HL-60 (cell line): ENCODE results near the gene CKAP2L.

Source experiments
- POLR2AphosphoS5 ChIP-seq: IDR thresholded peaks from 2 replicates; pipeline ENCODE4 v1.6.1; 2012; ENCODE audit warnings: low read depth
- TF ChIP-seq, protein P1 (sequence below): IDR thresholded peaks from one replicate; pipeline ENCODE4 v1.5.1; 2011; ENCODE audit warnings: low read length, control low read depth, inconsistent platforms; ENCODE audit not compliant: insufficient read depth
- TF ChIP-seq, protein P2 (sequence below): IDR thresholded peaks from 2 replicates; pipeline ENCODE4 v1.6.1; 2012; ENCODE audit warnings: low read depth; ENCODE audit not compliant: insufficient replicate concordance

DNA sequence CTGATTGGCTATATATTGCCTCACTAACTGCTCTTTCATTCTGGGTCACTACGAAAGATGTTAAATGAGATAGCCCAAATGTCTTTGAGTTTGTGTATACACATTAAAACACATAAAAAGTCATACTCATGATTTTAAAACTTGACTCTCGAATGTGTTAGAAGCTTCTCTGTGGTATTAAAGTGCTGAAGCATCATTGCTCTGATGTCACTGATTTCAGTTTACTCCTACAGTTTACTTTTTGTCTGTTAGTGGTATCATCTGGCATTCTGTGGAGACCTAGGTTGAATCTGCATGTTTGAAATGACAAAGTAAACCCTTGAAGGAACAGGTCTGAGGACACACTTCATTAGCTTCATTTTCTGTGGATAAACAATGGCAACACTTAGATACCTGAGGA is 32.9 kb downstream of the CKAP2L start:
- no peak for TF ChIP-seq POLR2AphosphoS5
- TF ChIP-seq, protein P1, sequence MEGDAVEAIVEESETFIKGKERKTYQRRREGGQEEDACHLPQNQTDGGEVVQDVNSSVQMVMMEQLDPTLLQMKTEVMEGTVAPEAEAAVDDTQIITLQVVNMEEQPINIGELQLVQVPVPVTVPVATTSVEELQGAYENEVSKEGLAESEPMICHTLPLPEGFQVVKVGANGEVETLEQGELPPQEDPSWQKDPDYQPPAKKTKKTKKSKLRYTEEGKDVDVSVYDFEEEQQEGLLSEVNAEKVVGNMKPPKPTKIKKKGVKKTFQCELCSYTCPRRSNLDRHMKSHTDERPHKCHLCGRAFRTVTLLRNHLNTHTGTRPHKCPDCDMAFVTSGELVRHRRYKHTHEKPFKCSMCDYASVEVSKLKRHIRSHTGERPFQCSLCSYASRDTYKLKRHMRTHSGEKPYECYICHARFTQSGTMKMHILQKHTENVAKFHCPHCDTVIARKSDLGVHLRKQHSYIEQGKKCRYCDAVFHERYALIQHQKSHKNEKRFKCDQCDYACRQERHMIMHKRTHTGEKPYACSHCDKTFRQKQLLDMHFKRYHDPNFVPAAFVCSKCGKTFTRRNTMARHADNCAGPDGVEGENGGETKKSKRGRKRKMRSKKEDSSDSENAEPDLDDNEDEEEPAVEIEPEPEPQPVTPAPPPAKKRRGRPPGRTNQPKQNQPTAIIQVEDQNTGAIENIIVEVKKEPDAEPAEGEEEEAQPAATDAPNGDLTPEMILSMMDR, result no peak
- TF ChIP-seq, protein P2, sequence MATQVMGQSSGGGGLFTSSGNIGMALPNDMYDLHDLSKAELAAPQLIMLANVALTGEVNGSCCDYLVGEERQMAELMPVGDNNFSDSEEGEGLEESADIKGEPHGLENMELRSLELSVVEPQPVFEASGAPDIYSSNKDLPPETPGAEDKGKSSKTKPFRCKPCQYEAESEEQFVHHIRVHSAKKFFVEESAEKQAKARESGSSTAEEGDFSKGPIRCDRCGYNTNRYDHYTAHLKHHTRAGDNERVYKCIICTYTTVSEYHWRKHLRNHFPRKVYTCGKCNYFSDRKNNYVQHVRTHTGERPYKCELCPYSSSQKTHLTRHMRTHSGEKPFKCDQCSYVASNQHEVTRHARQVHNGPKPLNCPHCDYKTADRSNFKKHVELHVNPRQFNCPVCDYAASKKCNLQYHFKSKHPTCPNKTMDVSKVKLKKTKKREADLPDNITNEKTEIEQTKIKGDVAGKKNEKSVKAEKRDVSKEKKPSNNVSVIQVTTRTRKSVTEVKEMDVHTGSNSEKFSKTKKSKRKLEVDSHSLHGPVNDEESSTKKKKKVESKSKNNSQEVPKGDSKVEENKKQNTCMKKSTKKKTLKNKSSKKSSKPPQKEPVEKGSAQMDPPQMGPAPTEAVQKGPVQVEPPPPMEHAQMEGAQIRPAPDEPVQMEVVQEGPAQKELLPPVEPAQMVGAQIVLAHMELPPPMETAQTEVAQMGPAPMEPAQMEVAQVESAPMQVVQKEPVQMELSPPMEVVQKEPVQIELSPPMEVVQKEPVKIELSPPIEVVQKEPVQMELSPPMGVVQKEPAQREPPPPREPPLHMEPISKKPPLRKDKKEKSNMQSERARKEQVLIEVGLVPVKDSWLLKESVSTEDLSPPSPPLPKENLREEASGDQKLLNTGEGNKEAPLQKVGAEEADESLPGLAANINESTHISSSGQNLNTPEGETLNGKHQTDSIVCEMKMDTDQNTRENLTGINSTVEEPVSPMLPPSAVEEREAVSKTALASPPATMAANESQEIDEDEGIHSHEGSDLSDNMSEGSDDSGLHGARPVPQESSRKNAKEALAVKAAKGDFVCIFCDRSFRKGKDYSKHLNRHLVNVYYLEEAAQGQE, result no peak
